Activated CD8-positive, alpha-beta memory T cell treated with anti-CD3 and anti-CD28 coated beads, Interleukin-2, amount 50 U/mL, for 24 hours (primary cell): ENCODE data around the gene OR1A1.
"Not testable (repeated sequence)": the region's sequence is repeated elsewhere in the genome, so short reads cannot be mapped to it uniquely, and the experiment has no call there.

Experiments used
- DNase-seq: peaks from one replicate; pipeline ENCODE4 v3.0.0-alpha.2; 2020; ENCODE audit errors: extremely low read depth

Gene OR1A1

GRCh38 chr17:3207367-3207766 is at the start of gene OR1A1:
Gene OR1A1, plus strand, starts transcription at chr17:3207667. Its CDS starts 7,954 bp downstream, at chr17:3215621.
- DNase-seq: no peak

DNA sequence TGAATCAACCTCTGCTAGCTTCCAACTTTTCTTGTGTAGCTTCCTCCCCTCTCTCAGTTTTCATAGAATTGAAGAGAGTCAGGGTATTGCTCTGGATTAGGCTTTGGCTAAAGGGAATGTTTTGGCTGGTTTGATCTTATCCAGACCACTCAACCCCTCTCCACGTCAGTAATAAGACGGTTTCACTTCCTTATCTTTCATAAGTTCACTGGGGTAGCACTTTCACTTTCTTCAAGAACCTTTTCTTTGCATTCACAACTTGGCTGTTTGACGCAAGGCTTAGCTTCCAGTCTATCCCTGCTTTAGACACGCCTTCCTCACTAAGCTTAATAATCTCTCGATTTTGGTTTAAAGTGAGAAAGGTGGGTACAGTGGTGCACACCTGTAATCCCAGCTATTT is 39.9 kb upstream of the OR1A1 start:
- no peak for DNase-seq

GRCh38 chr17:3189961-3190360 is 17.5 kb upstream of the OR1A1 start:
- no peak for DNase-seq

DNA sequence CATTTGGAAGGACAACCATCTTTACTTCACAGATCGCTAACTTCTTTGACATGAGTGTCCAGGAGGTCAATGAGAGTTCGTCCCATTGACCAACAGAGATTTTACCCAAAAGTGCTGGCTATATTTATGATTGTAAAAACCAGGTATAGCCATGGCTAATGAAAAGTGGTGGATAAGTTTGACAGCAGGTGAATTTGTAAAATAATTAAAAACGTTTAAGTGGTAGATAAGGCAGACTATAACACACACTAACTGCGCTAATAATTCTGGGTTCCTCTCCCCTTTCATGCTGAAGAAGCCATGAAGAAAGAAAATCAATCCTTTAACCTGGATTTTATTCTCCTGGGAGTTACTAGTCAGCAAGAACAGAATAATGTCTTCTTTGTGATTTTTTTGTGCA is 10.2 kb upstream of the OR1A1 start, which contains the start of gene OR1A2:
OR1A2 (plus strand) TSS at position 301 of the 400 bp plus-strand sequence; CDS start at position 301, 0 bp downstream.
- DNase-seq: no peak

DNA sequence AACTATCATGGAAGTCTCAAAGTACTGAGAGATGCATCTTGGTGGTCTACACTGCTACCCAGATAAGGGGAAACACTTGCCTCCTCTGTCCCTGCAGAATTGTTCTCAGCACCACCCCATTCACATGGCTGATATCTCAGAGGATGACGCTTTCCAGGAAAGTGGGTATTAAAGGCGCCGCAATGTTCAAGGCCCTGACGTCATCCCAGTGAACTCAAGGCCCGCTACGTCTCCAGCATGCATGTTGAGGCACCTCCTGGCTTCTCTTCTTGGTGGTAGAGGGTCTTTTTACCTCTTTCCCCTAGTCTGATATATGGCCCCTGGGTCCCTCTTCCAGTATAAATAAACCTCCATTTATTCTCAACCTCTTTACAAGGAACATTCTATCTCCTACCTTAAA is 1.0 kb downstream of the OR1A1 start:
- no peak for DNase-seq

DNA sequence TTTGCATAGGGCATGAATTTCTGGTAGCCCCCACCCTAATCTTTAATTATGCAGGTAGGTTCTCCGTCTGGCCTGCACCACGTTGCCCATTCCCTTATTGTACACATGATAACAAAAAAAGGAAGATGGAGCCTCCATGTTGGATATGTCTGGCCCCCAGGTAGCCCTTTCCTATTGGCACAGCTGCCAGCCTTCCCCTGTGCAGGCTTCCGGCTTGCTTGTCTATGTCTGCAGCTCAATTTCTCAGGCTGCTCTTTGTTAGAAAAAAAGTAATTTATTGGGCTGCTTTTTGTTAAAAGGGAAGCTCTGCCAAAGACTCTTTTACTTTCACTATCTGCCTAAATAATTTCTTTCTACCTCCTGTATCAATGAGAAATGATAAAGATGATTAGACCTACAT is 5.5 kb downstream of the OR1A1 start:
- no peak for DNase-seq

DNA sequence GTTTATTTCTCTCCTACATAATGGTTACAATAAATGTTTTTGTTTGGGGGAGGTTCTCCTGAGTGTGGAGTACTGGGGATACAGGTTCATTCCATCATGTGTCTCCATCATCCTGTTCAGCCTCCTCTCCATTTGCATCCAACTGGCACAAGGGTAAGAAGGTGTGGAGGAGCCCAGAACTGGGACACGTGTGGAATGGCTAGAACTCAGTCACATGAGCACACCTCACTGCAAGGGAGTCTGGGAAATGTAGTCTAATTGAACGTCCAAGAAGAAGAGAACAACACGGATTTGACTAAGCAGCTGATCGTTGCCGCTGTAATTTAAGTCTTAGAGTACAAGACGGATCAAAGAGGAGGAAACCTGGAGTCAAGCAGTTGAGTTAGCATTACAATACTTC is 6.1 kb downstream of the OR1A1 start:
- DNase-seq: no peak

DNA sequence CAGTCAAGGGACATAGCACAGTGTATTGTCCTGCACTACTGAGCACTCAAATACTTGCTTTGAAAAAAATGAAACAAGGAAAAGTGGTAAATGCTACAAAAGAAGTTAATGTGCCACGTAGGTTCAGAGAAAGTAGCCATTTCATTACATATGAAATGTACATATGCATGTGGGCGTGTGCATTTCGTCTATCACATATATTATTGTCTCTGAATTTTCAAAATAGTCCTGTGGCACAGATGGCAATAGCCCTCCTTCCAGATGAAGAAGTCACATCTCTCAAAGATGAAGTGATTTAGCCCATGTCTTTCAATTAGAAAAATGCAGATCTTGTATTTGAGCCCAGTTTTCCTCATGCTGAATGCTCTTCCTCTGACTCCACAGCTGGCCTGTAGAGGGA is 12.5 kb downstream of the OR1A1 start:
- DNase-seq: not testable (repeated sequence)

GRCh38 chr17:3221850-3222249 is 14.4 kb downstream of the OR1A1 start:
- DNase-seq: no peak

GRCh38 chr17:3222505-3222904 is 15.0 kb downstream of the OR1A1 start:
- no peak for DNase-seq

DNA sequence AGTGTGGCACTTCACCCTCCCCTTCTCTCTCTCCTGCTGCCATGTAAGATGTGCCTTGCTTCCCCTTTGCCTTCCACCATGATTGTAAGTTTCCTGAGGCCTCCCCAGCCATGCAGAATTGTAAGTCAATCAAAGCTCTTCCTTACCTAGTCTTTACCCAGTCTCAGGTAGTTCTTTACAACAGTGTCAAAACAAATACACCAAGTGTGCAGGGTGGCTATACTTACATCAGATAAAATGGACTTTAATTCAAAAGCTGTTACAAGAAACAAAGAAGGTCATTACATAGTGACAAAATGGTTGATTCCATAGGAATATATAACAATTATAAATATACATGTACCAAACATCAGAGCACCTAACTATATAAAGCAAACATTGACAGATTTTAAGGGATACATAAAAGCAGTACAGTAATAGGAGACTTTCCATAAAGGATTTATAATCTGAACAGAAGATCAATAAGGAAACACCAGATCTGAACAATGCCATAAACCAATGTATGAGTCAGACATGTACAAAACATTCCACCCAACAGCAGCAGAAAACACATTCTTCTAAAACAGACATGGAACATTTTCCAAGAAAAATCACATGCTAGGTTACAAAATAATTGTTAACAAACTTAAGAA is 17.4 kb downstream of the OR1A1 start:
- not testable (repeated sequence) for DNase-seq

- not testable (repeated sequence) for DNase-seq
These were observed 24.8 kb downstream of the OR1A1 start for GRCh38 chr17:3232300-3232699.

- not testable (repeated sequence) for DNase-seq
These were observed 31.2 kb downstream of the OR1A1 start for GRCh38 chr17:3238685-3239084.

GRCh38 chr17:3241044-3241443 is 33.6 kb downstream of the OR1A1 start:
- not testable (repeated sequence) for DNase-seq

GRCh38 chr17:3244841-3245240 is 37.4 kb downstream of the OR1A1 start:
- DNase-seq: not testable (repeated sequence)

DNA sequence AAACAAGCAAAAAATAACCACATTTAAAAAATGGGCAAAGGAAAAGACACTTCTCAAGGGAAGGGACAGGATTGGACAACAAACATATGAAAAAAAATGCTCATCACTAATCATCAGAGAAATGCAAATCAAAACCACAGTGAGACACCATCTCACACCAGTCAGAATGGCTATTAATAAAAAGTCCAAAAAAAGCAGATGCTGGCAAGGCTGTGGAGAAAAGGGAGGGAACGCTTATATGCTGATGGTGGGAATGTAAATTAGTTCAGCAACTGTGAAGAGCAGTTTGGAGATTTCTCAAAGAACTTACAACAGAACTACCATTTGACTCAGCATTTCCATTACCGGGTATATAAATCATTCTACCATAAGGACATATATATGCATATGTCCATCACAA is 41.5 kb downstream of the OR1A1 start:
- DNase-seq: not testable (repeated sequence)

DNA sequence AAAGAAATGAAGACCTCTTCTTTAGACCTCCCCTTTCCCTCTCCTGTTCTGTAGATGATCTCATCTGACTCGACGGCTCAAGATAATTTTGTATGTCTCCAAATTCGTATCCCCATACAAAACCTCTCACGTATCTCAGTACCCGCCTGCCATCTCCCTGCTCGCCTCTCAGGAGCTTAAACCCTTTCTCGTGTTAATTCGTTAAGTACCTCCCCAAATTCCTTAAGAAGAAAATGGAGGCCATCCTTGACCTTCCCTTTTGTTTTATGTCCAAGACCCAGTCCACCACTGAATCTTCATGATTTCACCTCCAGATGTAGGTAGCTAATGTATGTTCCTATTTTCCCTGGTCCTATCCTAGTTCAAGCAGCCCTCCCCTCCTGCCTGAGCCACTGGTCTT is 49.1 kb downstream of the OR1A1 start:
- no peak for DNase-seq

GRCh38 chr17:3260163-3260562 is 52.7 kb downstream of the OR1A1 start:
- no peak for DNase-seq

DNA sequence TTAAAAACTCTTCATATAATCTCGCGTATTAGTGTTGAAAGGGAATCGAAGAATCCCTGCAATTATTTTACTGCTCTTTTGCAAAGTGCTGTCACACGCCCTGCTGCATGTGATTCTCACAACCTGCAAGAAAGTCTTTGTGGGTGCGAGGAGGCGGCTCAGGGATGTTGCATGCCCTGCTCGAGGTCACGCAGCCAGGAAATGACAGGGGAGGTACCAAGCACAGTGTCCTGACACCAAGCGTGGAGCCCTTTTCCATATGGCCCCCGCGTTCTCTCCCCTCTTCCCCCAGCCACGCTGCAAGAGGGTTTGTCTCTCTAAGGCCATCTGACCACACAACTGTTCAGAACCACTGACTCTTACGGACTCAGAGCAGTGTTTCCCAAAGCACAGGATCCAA is 53.1 kb downstream of the OR1A1 start:
- no peak for DNase-seq
